Activated T-cell treated with anti-CD3 and anti-CD28 coated beads for 4 hours (primary cell): Measurements from ENCODE around the gene RAB39B.

Experiments used
- DNase-seq: peaks from one replicate; pipeline ENCODE4 v3.0.0-alpha.2; 2020

The RAB39B gene

DNA sequence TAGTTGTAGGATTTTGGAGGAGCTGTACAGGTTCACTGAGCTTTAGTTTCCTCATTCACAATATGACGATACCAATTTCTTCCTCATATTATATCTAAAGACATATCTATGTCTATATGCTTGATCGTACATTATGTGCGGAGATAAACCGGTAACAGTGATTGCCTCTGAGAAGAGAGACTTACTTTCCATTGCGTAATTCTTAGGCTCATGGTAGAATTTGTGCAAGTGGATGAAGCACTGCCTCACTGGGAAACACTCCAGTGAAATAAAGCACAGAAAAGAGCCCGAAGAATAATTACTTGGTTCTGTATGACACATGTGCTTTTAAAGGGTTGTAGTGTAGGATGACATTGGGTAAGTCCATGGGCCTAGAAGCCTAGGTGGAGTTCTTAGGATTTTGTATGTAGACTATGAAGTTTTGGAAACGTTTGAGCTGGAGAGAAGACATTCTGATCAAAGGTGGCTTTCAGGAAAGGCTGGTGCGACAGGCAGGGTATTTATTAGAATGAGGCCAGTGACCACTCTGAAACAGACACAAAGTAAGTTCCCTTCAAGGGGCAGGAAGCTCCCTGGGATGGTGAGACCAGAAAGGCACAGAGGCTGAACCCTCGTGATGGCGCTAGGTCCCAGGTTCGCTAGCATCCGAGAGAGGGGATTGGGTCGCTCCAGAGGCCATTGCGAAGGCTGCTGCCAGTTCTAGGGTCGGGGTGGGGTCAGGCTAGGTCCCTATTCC lies 48.7 kb downstream of the RAB39B start:
- no peak for DNase-seq

- no peak for DNase-seq
Observed at GRCh38 chrX:155213731-155214130, 50.6 kb downstream of the RAB39B start.

GRCh38 chrX:155211208-155211607 lies 53.1 kb downstream of the RAB39B start:
- no peak for DNase-seq
